GM12878 (cell line): ENCODE results near the gene RUNDC1.

Experiments
- CHD4 ChIP-seq: fragments of 200-600 bp; sonication (generic); IDR thresholded peaks from 2 replicates; pipeline ENCODE4 v1.6.1; 2016; ENCODE audit warnings: mild to moderate bottlenecking
- CREB1 ChIP-seq: IDR thresholded peaks from 2 replicates; pipeline ENCODE4 v1.6.1; 2012; ENCODE audit warnings: low read depth, mild to moderate bottlenecking, inconsistent platforms
- NBN ChIP-seq: fragments of 450-650 bp; IDR thresholded peaks from 2 replicates; pipeline ENCODE4 v1.6.1; 2016
- POLR2A ChIP-seq: IDR thresholded peaks from 2 replicates; pipeline ENCODE4 v1.6.1; 2011; ENCODE audit warnings: low read depth, mild to moderate bottlenecking, low read length
- RAD21 ChIP-seq: IDR thresholded peaks from 2 replicates; pipeline ENCODE4 v1.6.1; 2011; ENCODE audit warnings: mild to moderate bottlenecking, low read depth, low read length, moderate library complexity; ENCODE audit not compliant: insufficient read depth
- STAT1 ChIP-seq: fragments of 450-650 bp; conservative IDR thresholded peaks from 2 replicates; pipeline ENCODE4 v1.6.1; 2014; ENCODE audit warnings: antibody characterized with exemption, mild to moderate bottlenecking
- SUZ12 ChIP-seq: fragments of 200-600 bp; sonication (generic); IDR thresholded peaks from one replicate; pipeline ENCODE4 v1.6.1; 2018; ENCODE audit warnings: antibody characterized with exemption, mild to moderate bottlenecking; ENCODE audit not compliant: unreplicated experiment
- ZNF274 ChIP-seq: IDR thresholded peaks from one replicate; pipeline ENCODE4 v1.8.0; 2011; ENCODE audit not compliant: insufficient read length, insufficient read depth
- TF ChIP-seq, protein P1 (sequence below), 3 experiments: IDR thresholded peaks in 2 of 3; conservative IDR thresholded peaks in 1 of 3; 2 replicates each; pipeline ENCODE4 v1.5.1; 2011; ENCODE audit warnings: low read depth in 3 of 3, low read length in 3 of 3, mild to moderate bottlenecking in 3 of 3, control low read depth in 2 of 3, moderate library complexity in 2 of 3, inconsistent platforms in 1 of 3, mixed read lengths in 1 of 3; ENCODE audit not compliant: control insufficient read depth in 2 of 3, insufficient read depth in 1 of 3; ENCODE audit errors: extremely low read depth in 1 of 3
- TF ChIP-seq, protein P2 (sequence below): IDR thresholded peaks from 2 replicates; pipeline ENCODE4 v1.6.1; 2012; ENCODE audit warnings: low read depth, low read length, improper control_type of control experiment
- TF ChIP-seq, protein P3 (sequence below): IDR thresholded peaks from 2 replicates; pipeline ENCODE4 v1.6.1; 2011; ENCODE audit warnings: low read depth, low read length, improper control_type of control experiment, borderline replicate concordance
- TF ChIP-seq, protein P4 (sequence below): fragments of 450-650 bp; IDR thresholded peaks from 2 replicates; pipeline ENCODE4 v1.6.1; 2016; ENCODE audit warnings: mild to moderate bottlenecking, moderate library complexity, borderline replicate concordance

DNA sequence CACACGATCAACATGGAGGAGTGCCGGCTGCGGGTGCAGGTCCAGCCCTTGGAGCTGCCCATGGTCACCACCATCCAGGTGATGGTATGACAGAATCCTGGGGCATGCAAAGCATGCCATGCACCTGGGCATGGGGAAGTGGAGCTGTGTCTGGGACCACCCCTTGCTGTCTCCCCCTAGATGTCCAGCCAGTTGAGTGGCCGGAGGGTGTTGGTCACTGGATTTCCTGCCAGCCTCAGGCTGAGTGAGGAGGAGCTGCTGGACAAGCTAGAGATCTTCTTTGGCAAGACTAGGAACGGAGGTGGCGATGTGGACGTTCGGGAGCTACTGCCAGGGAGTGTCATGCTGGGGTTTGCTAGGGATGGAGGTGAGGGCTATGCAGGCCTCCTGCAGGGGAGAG, 32.9 kb downstream of the RUNDC1 start:
- TF ChIP-seq RAD21 (no peak), POLR2A (no peak), ZNF274 (no peak), STAT1 (no peak), NBN (no peak), SUZ12 (no peak), CHD4 (no peak), CREB1 (no peak)
- TF ChIP-seq, protein P1, sequence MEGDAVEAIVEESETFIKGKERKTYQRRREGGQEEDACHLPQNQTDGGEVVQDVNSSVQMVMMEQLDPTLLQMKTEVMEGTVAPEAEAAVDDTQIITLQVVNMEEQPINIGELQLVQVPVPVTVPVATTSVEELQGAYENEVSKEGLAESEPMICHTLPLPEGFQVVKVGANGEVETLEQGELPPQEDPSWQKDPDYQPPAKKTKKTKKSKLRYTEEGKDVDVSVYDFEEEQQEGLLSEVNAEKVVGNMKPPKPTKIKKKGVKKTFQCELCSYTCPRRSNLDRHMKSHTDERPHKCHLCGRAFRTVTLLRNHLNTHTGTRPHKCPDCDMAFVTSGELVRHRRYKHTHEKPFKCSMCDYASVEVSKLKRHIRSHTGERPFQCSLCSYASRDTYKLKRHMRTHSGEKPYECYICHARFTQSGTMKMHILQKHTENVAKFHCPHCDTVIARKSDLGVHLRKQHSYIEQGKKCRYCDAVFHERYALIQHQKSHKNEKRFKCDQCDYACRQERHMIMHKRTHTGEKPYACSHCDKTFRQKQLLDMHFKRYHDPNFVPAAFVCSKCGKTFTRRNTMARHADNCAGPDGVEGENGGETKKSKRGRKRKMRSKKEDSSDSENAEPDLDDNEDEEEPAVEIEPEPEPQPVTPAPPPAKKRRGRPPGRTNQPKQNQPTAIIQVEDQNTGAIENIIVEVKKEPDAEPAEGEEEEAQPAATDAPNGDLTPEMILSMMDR (IDR thresholded peaks at IDR 0.05 in 2 of 3, conservative IDR thresholded peaks at IDR 0.05 in 1 of 3; ENCODE audit: control insufficient read depth in 2 of 3, extremely low read depth in 1 of 3, insufficient read depth in 1 of 3, low read depth in 3 of 3, low read length in 3 of 3): no peak
- TF ChIP-seq, protein P2, sequence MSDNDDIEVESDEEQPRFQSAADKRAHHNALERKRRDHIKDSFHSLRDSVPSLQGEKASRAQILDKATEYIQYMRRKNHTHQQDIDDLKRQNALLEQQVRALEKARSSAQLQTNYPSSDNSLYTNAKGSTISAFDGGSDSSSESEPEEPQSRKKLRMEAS: no peak
- TF ChIP-seq, protein P3, sequence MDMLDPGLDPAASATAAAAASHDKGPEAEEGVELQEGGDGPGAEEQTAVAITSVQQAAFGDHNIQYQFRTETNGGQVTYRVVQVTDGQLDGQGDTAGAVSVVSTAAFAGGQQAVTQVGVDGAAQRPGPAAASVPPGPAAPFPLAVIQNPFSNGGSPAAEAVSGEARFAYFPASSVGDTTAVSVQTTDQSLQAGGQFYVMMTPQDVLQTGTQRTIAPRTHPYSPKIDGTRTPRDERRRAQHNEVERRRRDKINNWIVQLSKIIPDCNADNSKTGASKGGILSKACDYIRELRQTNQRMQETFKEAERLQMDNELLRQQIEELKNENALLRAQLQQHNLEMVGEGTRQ: no peak
- TF ChIP-seq, protein P4, sequence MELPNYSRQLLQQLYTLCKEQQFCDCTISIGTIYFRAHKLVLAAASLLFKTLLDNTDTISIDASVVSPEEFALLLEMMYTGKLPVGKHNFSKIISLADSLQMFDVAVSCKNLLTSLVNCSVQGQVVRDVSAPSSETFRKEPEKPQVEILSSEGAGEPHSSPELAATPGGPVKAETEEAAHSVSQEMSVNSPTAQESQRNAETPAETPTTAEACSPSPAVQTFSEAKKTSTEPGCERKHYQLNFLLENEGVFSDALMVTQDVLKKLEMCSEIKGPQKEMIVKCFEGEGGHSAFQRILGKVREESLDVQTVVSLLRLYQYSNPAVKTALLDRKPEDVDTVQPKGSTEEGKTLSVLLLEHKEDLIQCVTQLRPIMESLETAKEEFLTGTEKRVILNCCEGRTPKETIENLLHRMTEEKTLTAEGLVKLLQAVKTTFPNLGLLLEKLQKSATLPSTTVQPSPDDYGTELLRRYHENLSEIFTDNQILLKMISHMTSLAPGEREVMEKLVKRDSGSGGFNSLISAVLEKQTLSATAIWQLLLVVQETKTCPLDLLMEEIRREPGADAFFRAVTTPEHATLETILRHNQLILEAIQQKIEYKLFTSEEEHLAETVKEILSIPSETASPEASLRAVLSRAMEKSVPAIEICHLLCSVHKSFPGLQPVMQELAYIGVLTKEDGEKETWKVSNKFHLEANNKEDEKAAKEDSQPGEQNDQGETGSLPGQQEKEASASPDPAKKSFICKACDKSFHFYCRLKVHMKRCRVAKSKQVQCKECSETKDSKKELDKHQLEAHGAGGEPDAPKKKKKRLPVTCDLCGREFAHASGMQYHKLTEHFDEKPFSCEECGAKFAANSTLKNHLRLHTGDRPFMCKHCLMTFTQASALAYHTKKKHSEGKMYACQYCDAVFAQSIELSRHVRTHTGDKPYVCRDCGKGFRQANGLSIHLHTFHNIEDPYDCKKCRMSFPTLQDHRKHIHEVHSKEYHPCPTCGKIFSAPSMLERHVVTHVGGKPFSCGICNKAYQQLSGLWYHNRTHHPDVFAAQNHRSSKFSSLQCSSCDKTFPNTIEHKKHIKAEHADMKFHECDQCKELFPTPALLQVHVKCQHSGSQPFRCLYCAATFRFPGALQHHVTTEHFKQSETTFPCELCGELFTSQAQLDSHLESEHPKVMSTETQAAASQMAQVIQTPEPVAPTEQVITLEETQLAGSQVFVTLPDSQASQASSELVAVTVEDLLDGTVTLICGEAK: no peak
